Raji (cell line): ENCODE results near the gene DLX4.

ENCODE experiments used
- POLR2A ChIP-seq: IDR thresholded peaks from 2 replicates; pipeline ENCODE4 v1.6.1; 2011; ENCODE audit warnings: low read depth, low read length, control low read depth; ENCODE audit not compliant: insufficient read depth

DLX4 gene

GRCh38 chr17:49936386-49936785, 32.6 kb upstream of the DLX4 start:
- no peak for TF ChIP-seq POLR2A

DNA sequence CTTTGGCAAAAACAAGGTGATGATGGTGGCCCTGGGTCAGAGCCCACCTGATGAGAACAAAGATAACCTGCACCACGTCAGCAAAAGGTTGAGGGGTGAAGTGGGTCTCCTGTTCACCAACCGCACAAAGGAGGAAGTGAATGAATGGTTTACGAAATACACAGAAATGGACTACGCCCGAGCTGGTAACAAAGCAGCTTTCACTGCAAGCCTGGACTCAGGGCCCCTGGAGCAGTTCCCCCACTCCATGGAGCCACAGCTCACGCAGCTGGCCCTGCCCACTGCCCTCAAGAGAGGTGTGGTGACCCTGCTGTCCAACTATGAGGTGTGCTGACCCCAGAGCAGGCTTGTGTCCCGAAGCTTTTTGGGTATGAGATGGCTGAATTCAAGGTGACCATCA, 29.7 kb upstream of the DLX4 start:
- TF ChIP-seq POLR2A, result no peak

GRCh38 chr17:49941427-49941826, 27.6 kb upstream of the DLX4 start:
- TF ChIP-seq POLR2A, result no peak

DNA sequence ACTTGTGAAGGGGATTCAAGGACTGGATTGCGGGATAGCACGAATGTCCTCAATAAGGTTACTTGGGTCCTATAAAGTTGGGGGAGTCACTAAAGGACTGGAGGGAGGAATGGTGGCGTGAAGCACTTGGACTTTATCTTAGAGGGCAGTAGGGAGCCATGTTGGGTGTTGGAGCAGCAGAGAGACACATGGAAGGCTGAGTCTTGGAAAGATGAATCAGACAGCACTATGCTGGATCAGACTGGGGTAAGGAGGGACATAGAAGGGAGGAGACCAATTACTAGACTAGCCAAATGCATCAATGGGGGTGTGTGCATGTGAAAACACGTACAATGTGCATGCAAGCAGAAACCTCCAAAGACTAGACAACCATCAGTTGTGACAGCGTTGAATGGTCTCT, 26.0 kb upstream of the DLX4 start:
- TF ChIP-seq POLR2A, result no peak

DNA sequence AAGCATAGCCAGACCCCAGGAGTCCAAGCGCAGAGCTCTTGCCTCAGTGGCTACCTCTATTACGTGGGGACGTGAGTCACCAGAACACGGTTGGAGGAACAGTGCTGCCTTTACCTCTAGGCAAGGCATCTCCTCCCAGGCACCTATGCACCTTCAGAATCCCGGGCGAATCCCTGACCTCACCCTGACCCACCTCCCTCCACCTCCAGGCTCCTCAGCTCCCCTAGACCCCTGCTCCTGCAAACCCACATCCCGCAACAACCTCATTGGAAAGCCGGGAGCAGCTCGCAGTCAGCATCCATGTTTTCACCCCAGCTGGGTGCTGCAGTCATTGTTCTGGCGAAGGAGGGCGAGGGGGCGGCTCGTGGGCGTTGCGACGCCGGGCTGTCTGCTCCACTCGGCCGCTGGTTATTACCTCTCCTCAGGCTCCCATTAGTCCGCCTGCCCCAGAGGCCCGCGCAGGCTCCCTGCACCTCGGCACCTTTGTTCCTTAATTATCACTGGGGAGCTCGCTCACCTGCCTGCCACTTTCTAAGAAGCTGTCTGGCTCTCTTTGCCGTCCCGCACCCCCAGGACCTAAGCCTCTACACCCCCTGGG, 24.6 kb upstream of the DLX4 start:
- TF ChIP-seq POLR2A, result no peak

- no peak for TF ChIP-seq POLR2A
These were observed 22.8 kb upstream of the DLX4 start for GRCh38 chr17:49946208-49946607.

GRCh38 chr17:49946964-49947584, 21.9 kb upstream of the DLX4 start:
- TF ChIP-seq POLR2A, result no peak

GRCh38 chr17:49949634-49950033, 19.4 kb upstream of the DLX4 start:
- TF ChIP-seq POLR2A, result no peak

DNA sequence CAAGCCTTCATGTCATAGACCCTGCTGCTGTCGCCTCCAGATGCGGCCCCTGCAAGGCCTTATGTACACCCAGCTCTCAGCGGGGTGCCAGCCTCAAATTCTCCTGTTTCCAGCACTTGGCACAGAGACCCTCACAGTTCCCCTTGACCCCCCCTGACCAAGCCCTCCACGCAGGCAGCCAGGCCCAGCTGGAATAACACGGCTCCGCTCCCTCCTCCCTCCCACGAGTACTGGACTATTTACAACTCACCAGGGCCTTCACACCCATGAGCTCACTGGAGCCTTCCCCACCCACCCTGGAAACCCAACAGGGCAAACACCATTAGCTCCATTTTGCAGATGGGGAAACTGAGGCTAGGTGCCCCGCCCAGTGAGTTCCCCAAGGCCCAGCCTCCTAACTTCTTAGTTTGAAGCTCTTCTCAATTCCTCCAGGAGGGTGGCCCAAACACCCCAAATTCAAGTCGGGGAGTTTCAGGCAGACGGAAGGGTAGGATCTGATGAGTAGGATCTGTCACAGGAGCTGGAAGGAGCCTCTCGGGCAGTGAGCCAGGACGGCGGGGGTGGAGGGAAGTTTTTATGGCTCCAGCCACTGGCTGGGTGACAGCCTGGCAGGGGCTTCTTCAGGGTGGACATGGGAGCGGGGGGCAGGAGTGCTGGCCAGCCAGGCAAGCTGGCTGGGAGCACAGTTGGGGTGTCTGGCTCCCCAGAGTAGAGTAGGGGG, 17.5 kb upstream of the DLX4 start:
- no peak for TF ChIP-seq POLR2A

DNA sequence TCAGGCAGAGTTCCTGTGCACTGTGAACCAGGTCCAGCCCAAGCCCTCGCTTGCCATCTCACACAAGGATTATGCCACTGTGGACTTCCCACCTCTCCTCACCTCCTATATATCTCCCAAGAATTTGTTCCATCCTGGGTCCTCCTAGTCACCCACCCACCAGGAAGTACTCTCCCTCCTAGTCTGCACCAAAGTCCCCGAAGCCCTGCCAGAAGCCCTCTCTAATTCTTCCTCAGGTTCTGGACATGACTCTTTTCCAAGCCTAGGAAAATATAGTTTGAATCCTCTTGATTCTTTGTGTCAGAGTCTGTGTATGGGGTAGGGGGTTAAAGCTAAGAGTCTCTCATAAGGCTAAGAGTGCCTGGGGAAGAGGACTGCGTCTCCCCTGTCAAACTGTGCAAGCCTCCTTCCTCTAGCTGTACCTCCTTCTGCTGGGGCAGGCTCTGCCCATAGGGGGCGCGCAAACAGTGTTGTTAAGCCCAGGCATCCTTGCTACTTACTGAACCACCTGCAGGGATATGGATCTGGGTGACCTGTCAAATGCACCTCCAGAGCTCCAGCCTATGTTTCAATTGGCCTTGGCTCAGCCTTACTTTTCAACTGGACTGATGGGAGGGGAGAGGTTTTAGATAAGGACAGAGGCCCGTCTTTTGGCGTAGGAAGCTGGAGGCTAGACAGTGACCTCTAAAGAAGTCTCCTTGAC, 16.6 kb upstream of the DLX4 start:
- TF ChIP-seq POLR2A, result no peak

DNA sequence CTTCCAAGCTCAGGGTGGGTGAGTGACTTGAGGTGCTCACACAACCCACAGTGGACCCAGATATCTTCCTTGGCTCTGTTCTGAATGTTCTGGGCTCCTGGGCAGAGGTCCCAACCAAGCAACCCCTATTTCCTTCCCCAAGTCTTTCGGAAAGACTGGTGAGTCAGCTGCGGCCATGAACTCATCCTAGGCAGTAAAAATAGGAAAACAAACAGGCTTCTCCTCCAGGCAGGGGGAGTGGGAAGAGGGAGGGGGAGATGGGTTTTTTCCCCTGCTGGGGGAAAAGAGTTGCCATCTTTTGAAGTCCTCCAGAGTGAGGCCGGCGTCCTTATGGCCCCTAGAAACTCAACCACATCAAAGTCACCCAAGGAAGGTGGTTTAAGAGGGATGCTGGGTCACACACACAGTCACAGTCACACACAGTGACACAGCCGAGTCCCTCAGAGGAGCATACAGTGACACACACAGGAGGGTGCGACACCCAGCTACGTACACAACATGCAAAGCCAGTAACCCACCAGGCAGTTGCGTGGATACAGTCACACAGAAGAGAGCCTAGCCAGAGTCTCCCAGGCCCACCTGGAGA, 16.0 kb upstream of the DLX4 start:
- no peak for TF ChIP-seq POLR2A

- no peak for TF ChIP-seq POLR2A
These were observed 13.8 kb upstream of the DLX4 start for GRCh38 chr17:49955157-49955556.

- no peak for TF ChIP-seq POLR2A
These were observed 12.2 kb upstream of the DLX4 start for GRCh38 chr17:49956780-49957179.

- TF ChIP-seq POLR2A, result no peak
These were observed 11.6 kb upstream of the DLX4 start for GRCh38 chr17:49957350-49957749.

DNA sequence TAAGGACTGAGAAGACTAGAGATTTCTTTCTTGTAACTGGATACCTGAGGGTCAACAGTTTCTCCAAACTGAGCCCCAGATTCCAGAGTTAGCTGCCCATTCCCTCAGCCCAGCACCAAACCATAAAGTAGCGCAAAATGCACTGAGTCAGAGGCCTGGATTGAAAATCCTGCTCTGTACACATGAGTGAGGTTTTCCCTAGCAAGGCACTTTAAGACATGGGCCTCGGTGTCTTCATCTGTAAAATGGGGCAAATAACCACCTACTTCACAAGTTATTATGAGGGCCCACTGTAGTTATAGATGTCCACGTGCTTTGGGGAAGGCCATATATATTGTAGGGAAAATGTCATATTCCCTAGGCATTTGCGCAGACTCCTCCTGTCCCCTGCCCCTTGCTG, 10.3 kb upstream of the DLX4 start:
- TF ChIP-seq POLR2A, result no peak

- TF ChIP-seq POLR2A, result no peak
These were observed 9.6 kb upstream of the DLX4 start for GRCh38 chr17:49959183-49959935.
